HG02938 (cell line): ENCODE measurements around the gene XRCC3.

Source experiments
- ATAC-seq: cut with Tn5 transposase; IDR thresholded peaks from one replicate; pipeline ENCODE4 v1.9.1; 2021; ENCODE audit warnings: mild to moderate bottlenecking, moderate library complexity; ENCODE audit not compliant: unreplicated experiment

The XRCC3 gene

DNA sequence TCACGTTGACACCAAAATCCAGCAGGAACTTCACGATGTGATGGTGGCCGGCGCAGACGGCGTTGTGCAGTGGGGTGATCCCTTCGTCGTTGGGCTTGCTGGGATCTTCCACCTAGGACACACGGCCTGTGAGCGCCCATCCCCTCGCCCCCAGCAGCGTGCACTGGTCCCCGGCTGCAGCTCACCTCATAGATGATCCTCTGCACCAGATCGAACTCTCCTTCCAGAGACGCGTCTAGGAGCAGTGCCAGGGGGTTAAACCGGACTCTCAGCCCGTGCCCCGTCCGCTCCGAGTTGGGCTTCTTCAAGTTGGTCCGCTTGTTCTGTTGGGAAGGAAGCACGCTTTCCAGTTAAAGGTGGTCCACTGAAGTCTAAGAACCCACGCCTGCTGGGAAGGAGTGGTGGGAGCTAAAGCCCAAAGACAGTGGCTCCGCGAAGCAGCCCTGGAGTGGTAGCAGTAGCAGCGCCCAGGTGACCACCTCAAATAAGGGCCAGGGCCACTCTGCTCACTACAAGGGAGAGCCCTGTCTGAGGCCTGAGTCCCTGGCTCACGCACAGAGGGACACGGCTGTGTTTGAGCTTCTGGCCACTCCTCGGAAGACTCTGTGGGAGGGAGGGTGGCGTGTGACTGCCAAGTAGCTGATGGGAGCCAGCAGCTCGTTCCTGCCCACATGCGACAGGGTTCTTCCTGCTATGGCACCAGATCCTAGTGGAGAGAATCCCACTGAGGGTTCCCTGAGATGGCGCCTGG is 23.6 kb upstream of the XRCC3 start:
- ATAC-seq: no peak

GRCh38 chr14:103738166-103738565 is 22.9 kb upstream of the XRCC3 start:
- ATAC-seq: no peak

DNA sequence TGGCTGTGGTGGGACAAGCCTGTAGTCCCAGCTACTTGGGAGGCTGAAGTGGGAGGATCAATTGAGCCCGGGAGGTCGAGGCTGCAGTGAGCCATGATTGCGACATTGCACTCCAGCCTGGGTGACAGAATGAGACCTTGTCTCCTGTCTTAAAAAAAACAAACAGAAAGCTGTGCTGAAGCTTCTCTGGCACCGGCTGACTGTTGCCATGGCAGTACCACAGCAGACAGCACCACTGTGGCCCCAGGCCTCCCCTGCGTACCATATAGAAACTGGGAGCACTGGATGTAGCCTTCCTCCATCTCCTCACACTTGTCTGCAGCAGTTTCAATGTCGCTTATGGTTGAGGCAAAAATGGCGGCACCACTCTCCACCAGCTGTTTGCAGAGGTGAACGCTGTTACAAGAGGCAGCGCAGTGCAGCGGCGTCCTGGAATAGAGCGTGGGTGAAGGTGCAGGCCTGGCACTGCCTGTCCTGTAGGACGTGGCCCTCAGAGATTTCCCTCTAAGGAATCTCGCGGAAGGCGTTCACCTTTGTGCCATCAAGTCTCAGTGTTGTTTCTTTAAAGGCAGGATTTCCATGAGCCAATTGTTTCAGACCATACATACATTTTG is 22.3 kb upstream of the XRCC3 start:
- no peak for ATAC-seq

- no peak for ATAC-seq
Measured at GRCh38 chr14:103736546-103737431, 21.5 kb upstream of the XRCC3 start.

GRCh38 chr14:103735815-103736545 is 20.7 kb upstream of the XRCC3 start:
- ATAC-seq: no peak

- ATAC-seq: no peak
Measured at GRCh38 chr14:103735439-103735814, 20.2 kb upstream of the XRCC3 start.

DNA sequence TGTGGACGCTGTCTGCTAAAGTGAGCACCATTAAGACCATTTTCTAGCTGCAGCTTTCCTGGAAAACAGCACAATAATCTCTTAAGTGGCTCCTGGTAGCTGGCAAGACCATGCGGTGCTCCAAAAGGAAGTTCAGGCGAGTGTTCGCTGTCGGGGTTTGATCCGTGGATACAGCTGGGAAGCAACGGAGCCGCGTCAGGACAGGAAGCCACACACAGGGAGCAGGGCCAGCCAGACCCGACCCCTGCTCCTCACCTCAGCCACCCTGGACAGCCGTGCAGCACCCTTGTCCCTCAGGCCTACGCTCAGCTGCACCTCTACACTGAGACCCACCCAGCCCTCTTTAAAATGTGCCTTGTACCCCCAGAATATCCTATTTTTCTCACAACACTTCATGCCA is 19.8 kb upstream of the XRCC3 start:
- no peak for ATAC-seq

- ATAC-seq: no peak
Measured at GRCh38 chr14:103734081-103734888, 19.0 kb upstream of the XRCC3 start.

- no peak for ATAC-seq
Measured at GRCh38 chr14:103733651-103734050, 18.4 kb upstream of the XRCC3 start.

DNA sequence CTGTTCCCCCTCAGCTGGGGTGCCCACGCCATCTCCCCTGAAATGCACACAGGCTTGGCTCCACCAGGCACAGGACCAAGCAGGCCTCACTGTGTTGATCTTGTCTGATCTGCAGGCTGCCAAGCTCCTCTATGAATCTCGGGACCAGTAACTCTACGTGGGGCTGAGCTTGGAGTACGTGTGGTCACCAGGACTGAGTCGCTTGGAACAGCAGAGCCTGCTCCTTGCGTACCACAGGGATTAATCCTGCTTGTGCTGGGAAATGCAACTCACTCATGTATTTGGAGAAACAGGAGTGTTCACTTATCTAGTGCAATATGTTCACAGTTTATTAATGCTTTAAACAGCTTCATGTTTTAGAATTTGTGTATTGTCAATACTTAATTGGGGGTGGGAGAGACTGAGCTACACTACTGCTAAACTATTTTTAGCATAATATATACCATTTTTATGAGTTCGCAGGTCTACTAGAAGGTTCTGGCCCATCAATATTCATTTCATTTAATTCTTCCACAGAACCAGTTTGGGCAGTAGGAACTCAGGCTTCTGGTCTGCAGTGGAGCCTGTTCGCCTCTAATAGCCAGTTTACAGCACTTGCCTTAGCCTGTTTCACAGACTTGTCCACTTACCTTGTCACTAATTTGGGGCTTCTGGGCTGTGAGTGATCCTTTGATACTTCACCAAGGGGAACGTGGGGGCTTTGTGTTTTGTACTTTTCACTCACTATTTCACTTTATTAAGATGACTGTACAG is 17.8 kb upstream of the XRCC3 start:
- ATAC-seq: no peak

GRCh38 chr14:103731916-103732867 is 16.9 kb upstream of the XRCC3 start:
- no peak for ATAC-seq

DNA sequence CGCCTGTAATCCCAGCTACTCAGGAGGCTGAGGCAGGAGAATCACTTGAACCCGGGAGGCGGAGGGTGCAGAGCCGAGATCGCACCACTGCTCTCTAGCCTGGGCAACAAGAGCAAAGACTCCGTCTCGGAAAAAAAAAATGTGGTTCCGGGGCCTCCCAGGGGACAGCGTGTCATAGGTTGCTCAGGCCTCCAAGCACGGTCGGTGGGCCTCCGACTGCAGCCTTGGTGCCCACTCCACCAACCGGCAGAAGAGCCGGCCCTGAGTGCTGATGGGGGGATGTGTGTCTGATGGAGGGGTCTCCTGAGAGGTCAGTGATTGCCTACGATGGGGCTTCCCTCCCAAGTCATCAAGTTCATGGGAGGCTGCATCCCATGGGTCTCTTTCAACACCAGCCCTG is 16.2 kb upstream of the XRCC3 start:
- no peak for ATAC-seq

DNA sequence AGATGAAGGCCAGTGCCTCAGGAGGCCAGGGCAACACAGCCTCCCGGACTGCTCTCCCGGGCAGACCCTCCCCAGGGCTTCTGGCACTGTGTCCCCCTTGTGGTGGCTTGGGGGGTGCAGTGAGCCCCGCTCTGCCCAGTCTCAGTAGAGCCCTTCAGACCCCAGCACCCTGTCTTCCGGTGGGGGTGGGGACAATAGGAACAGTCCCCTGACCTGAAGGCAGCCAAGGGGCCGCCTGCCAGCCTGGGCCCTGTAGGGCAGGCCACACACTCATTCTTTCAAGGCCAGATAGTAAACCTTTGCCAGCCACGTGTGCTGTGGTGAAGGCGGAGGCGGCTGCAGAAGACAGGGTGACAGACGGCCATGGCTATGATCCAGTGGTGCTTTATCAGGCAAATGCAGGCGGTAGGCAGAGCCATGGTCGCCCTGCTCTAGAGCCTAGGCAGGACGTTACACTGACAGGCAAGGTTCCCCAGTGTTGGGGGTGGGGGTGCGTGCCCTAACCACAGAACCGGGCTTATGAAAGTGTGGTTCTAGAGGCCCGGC is 15.3 kb upstream of the XRCC3 start:
- no peak for ATAC-seq

DNA sequence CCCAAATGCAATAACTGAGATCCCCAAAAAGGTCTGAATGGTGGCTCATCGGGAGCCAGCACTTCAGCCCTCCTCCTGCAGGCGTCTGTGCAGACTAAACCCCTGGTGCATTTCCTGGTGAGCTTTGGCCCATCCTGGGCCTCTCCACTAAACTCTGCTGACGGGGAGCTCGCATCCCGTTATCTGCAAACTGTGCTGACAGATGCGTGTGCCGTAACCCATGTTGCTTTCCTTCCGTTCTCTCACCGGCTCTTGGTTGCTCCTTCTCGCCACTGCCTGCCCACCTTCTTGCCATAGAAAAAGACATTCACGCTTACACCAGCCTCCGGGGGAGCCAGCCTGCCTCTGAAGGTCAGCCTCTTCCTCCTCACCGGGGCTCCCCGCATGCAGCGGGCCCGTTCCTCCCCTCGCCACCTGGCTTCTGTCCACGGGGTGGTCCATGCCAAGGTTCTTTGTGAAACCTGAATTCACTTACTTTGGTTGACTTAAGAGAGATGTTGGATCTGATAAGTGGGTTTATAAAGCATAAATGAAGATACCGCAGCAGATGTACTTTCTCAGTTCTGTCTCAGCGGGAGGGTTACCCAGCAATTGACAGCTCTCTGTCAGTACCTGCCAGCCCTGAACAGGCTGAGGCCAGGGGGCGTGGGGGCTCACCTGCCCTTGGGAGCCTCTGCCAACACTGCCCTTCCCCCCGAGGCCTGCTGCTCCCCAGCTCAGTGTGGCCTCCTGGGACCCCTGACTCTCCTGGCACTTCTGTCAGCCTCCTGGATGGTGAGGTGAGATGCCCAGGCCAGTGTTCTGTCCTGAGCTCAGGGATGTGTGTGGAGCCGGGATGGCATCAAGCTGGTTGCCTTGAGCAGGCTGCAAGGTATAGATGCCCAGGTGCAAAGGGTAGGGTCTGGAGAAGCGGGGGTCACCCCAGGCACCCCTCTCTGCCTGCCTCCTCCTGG is 14.5 kb upstream of the XRCC3 start:
- ATAC-seq: no peak

DNA sequence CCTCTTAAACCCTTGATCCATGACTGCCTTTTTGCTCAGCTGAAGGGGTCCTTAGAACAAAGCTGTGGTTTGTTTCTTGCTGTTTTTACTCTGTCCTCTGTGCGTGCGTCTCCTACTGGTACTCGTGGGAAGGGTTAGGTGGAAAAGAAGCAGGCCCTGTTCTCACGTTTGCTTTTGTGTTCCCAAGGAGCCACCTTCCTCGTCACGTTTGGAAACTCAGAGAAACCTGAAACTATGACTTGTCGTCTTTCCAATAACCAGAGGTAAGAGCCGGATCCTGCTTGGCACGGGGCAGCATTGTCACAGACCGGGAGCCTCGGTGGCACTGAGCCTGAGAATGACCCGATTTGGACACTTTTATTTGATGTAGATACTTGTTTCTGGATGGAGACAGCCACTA is 13.5 kb upstream of the XRCC3 start:
- ATAC-seq: no peak

DNA sequence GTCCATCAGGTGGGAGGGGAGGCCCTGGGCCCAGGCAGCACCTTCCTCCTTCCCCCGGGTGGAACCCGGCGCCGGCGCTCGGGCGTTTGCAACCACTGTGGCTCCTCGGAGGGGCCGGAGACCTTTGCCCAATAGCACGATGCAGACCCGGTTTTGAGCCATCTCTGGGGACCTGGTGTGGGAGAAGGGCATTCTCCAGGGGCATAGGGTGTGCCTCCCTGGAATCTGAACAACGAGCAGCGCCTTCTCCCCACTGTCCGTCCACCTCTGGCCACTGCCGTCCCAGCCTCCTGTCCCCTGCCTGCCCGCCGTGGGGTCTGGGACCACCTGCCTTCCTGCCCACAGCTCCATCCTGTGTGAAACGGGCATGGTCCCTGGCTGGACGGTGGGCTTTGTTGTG is 12.9 kb upstream of the XRCC3 start:
- no peak for ATAC-seq

GRCh38 chr14:103727313-103727980 is 12.2 kb upstream of the XRCC3 start:
- ATAC-seq: no peak
